ENCODE results near the gene TRIL.

- TF ChIP-seq ZNF324 (CRISPR knock-in tag; IDR thresholded peaks at IDR 0.05) = no peak
- TF ChIP-seq ZNF512 (tag; IDR thresholded peaks at IDR 0.05) = no peak
- TF ChIP-seq, protein P1, sequence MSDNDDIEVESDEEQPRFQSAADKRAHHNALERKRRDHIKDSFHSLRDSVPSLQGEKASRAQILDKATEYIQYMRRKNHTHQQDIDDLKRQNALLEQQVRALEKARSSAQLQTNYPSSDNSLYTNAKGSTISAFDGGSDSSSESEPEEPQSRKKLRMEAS (CRISPR knock-in tag; IDR thresholded peaks at IDR 0.05) = no peak
- TF ChIP-seq CTCF (IDR thresholded peaks at IDR 0.05 in 2 of 3, conservative IDR thresholded peaks at IDR 0.05 in 1 of 3; ENCODE audit: insufficient read depth in 2 of 3, low read depth in 1 of 3, low read length in 3 of 3) = no peak
- no peak for TF ChIP-seq ZNF740 (CRISPR knock-in tag; IDR thresholded peaks at IDR 0.05)
- TF ChIP-seq ZNF740 (tag; IDR thresholded peaks at IDR 0.05) = no peak
- TF ChIP-seq ZNF384 (IDR thresholded peaks at IDR 0.05; ENCODE audit: low read depth, low read length) = no peak
- no peak for TF ChIP-seq SNIP1 (IDR thresholded peaks at IDR 0.05; ENCODE audit: low read depth)
- TF ChIP-seq, protein P2, sequence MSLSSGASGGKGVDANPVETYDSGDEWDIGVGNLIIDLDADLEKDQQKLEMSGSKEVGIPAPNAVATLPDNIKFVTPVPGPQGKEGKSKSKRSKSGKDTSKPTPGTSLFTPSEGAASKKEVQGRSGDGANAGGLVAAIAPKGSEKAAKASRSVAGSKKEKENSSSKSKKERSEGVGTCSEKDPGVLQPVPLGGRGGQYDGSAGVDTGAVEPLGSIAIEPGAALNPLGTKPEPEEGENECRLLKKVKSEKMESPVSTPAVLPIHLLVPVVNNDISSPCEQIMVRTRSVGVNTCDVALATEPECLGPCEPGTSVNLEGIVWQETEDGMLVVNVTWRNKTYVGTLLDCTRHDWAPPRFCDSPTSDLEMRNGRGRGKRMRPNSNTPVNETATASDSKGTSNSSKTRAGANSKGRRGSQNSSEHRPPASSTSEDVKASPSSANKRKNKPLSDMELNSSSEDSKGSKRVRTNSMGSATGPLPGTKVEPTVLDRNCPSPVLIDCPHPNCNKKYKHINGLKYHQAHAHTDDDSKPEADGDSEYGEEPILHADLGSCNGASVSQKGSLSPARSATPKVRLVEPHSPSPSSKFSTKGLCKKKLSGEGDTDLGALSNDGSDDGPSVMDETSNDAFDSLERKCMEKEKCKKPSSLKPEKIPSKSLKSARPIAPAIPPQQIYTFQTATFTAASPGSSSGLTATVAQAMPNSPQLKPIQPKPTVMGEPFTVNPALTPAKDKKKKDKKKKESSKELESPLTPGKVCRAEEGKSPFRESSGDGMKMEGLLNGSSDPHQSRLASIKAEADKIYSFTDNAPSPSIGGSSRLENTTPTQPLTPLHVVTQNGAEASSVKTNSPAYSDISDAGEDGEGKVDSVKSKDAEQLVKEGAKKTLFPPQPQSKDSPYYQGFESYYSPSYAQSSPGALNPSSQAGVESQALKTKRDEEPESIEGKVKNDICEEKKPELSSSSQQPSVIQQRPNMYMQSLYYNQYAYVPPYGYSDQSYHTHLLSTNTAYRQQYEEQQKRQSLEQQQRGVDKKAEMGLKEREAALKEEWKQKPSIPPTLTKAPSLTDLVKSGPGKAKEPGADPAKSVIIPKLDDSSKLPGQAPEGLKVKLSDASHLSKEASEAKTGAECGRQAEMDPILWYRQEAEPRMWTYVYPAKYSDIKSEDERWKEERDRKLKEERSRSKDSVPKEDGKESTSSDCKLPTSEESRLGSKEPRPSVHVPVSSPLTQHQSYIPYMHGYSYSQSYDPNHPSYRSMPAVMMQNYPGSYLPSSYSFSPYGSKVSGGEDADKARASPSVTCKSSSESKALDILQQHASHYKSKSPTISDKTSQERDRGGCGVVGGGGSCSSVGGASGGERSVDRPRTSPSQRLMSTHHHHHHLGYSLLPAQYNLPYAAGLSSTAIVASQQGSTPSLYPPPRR (CRISPR knock-in tag; IDR thresholded peaks at IDR 0.05; ENCODE audit: borderline replicate concordance) = no peak
- TF ChIP-seq TCF7 (IDR thresholded peaks at IDR 0.05; ENCODE audit: borderline replicate concordance) = no peak
- no peak for TF ChIP-seq KAT2B (IDR thresholded peaks at IDR 0.05; ENCODE audit: low read depth, low read length)
- TF ChIP-seq SMAD4 (CRISPR knock-in tag; conservative IDR thresholded peaks at IDR 0.05) = no peak
Measured at GRCh38 chr7:28990200-28990960, 32.2 kb upstream of the TRIL start.

Data from K562 (cell line).